GM23248 (cell line): Measurements from ENCODE around the gene ATP8B3.

ENCODE experiments used
- EZH2 ChIP-seq: fragments of 200-600 bp; sonication (generic); IDR thresholded peaks from 2 replicates; pipeline ENCODE4 v1.6.1; 2018; ENCODE audit warnings: antibody characterized with exemption, mild to moderate bottlenecking; ENCODE audit not compliant: insufficient read depth, poor library complexity, severe bottlenecking
- EZH2phosphoT487 ChIP-seq: fragments of 200-600 bp; sonication (generic); IDR thresholded peaks from 2 replicates; pipeline ENCODE4 v1.6.1; 2018; ENCODE audit warnings: antibody characterized with exemption, moderate library complexity, mild to moderate bottlenecking, low read depth; ENCODE audit not compliant: insufficient read depth

DNA sequence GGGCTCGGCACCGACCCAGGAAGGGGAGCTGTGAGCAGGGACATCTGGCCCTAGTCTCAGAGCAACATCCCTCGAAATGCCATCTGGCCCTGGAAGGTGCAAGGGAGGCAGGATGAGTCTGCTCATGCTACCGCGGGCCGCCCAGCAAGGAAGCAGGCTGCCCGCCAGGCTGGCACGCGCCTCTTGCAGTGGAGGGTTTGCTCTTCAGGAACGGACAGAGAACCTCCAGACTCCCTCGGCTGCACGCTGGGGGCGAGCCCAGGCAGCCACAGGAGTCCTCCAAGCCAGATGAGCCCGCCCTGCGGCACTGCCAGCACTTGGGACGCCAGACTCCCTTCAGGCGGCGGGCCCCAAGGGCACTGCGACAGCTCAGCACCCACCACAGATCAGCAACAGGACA lies 10.1 kb upstream of the ATP8B3 start:
- no peak for TF ChIP-seq EZH2
- no peak for TF ChIP-seq EZH2phosphoT487
